Stimulated activated CD4-positive, alpha-beta T cell treated with anti-CD3 and anti-CD28 coated beads, Interleukin-4, amount 100 ng/mL, for 48 hours (primary cell): ENCODE results near the gene PRKG1.
"Not testable (repeated sequence)": the region's sequence is repeated elsewhere in the genome, so short reads cannot be mapped to it uniquely, and the experiment has no call there.

ENCODE experiments used
- DNase-seq, 2 donors: peaks; one replicate each; pipeline ENCODE4 v3.0.0-alpha.2; 2020; ENCODE audit warnings: low read depth in 2 of 2

Gene PRKG1

DNA sequence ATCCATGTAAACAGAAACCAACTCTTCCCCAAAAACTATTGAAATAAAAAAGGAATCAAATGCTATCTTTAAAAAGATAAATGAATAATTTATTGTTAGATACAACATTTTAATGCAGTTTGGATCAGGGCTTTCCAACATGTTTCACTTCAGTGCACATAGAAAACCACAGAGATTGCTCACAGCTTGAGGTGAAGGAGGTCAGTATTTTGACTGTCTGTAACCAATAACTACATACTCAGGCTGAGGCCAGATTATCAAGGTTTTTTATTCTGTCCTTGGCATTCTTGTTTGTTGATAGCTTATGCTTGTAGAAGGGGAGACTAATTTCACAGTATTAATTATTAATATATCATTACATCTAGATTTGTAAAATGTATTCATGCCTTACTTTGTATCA lies 195.5 kb downstream of the PRKG1 start:
- no peak for DNase-seq

GRCh38 chr10:51270936-51271530 lies 196.7 kb downstream of the PRKG1 start:
- DNase-seq = no peak

DNA sequence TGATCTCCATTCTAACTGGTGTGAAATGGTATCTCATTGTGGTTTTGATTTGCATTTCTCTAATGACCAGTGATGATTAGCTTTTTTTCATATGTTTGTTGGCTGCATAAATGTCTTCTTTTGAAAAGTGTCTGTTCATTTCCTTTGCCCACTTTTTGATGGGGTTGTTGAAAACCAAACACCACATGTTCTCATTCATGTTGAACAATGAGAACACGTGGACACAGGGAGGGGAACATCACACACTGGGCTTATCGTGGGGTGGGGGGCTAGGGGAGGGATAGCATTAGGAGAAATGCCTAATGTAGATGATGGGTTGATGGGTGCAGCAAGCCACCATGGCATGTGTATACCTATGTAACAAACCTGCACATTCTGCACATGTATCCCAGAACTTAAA lies 197.8 kb downstream of the PRKG1 start:
- not testable (repeated sequence) for DNase-seq

DNA sequence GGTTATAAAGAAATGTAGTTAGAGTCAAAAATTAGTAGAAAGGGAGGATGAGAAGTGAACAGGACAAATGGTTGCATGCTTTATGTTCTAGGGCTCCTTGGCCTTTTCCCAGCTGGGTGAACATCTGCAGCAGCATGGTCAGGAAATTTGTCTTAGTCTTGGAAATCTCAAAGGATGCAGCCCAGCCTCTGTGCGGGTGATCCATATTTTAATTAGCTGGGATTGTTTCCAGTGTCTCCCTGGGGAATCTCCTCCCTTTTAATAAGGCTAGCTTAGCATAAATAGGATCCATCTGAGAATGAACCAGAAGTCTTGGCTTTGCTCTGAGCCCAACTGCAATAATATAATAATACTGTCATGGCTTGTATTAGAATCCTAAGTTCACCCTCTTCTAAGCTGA lies 198.3 kb downstream of the PRKG1 start:
- no peak for DNase-seq

GRCh38 chr10:51273574-51273973 lies 199.3 kb downstream of the PRKG1 start:
- no peak for DNase-seq

DNA sequence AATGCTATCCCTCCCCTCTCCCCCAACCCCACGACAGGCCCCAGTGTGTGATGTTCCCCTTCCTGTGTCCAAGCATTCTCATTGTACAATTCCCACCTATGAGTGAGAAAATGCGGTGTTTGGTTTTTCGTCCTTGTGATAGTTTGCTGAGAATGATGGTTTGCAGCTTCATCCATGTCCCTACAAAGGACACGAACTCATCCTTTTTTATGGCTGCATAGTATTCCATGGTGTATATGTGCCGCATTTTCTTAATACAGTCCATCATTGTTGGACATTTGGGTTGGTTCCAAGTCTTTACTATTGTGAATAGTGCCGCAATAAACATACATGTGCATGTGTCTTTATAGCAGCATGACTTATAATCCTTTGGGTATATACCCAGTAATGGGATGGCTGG lies 201.8 kb downstream of the PRKG1 start:
- DNase-seq = not testable (repeated sequence)

DNA sequence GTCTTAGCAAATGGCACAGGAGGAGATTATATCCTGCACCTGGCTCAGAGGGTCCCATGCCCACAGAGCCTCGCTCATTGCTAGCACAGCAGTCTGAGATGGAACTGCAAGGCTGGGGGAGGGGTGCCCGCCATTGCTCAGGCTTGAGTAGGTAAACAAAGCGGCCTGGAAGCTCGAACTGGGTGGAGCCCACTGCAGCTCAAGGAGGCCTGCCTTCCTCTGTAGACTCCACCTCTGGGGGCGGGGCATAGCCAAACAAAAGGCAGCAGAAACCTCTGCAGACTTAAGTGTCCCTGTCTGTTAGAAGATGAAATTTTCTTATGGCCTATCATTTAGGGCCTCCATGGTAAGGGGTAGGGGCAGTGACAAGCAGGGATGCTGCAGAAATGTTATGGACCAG lies 207.1 kb downstream of the PRKG1 start:
- not testable (repeated sequence) for DNase-seq

DNA sequence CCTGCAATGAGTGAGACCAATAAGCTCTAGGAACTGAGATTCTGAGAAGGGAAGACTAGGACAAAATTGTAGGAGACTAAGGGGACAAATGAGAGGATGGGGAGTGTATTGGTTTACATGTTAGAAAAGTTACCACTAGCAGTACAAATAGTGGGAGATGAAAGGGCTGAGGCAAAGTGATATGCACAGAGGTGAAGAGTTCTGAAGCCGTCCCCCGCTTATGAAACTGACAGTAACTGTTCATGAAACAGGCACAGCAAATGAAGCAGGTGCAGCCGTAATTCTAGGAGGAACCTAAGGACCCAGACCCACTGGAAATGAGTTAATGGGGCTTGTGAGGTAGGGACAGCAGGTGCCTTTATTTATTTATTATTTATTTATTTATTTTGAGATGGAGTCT lies 211.3 kb downstream of the PRKG1 start:
- DNase-seq = no peak

GRCh38 chr10:51288511-51288910 lies 214.2 kb downstream of the PRKG1 start:
- DNase-seq = no peak

GRCh38 chr10:51289519-51289918 lies 215.2 kb downstream of the PRKG1 start:
- no peak for DNase-seq

GRCh38 chr10:51291961-51292360 lies 217.7 kb downstream of the PRKG1 start:
- DNase-seq = no peak

DNA sequence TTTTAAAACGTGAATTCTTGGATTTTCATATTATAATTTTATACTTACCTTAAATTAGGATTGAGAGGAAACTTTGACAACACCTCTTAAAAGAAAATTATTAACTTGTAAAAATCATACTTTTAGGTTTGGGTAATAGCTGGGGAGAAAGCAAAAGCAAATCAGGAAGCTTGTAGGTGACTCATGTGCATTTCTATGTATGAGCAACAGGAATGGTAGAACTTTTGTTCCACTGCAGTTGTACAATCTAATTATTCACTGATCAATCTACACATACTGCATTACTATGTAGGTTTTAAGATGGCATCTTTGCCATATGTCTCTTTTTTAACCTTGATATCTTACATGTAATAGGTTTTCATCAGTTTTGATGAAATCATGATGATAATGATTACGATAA lies 223.2 kb downstream of the PRKG1 start:
- no peak for DNase-seq

GRCh38 chr10:51300617-51301304 lies 226.5 kb downstream of the PRKG1 start:
- no peak for DNase-seq

- DNase-seq = no peak
Measured at GRCh38 chr10:51301644-51302043, 227.4 kb downstream of the PRKG1 start.

- DNase-seq = no peak
Measured at GRCh38 chr10:51302316-51302715, 228.0 kb downstream of the PRKG1 start.

DNA sequence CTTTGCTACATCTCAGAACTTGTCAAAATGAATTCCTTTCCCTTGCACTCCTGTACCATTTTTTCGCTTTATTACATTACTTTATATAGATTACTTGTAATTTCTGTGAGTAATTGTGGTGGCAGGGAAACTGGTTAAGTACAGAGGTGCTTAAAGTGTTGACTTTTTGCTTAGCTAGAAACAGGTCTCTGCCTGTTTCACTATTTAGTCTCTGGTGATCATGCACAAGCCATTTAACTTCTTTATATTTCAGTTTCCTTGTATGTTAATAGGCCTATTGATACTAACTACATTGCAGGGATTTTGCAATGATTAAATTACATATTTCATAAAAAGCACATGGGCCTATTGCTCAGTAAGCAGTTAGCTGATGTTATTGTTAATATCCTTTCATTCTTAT lies 233.8 kb downstream of the PRKG1 start:
- no peak for DNase-seq

- no peak for DNase-seq
Measured at GRCh38 chr10:51311228-51311627, 236.9 kb downstream of the PRKG1 start.

DNA sequence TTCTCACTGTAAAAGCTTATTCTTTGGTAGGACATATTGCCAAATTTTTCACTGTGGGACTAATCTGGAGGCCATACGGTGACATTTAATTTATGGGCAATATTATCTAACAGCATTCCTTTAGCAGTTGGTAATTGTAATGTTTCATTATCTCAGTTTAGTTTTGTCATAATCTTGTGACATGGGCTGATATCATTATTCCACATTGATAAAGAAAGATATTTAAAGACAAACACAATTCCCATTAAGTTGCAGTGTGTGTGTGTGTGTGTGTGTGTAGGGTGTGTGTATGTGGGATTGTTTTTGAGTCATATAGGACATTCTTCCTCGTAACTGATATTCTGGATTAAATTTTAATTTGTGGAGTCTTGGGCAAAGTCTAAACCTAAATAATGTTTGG lies 238.5 kb downstream of the PRKG1 start:
- no peak for DNase-seq

DNA sequence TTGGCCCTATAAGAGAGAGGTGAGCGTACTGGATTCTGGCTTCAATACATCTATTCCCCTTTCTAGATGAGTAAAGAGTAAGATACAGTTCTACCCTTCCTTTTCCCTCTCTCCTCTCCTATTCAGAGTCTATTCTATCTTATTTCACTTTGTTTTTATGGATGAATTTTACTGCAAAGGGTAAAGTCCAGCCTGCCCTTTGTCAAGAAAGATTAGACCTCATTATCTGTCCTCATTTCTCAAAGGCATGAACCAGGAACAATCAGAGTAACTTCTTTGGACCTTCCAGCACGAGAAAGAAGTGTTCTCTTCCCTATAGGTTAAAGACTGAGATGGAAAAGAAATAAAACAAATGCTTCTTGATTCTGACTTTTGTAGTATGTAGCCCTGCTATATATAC lies 239.0 kb downstream of the PRKG1 start:
- DNase-seq = no peak

DNA sequence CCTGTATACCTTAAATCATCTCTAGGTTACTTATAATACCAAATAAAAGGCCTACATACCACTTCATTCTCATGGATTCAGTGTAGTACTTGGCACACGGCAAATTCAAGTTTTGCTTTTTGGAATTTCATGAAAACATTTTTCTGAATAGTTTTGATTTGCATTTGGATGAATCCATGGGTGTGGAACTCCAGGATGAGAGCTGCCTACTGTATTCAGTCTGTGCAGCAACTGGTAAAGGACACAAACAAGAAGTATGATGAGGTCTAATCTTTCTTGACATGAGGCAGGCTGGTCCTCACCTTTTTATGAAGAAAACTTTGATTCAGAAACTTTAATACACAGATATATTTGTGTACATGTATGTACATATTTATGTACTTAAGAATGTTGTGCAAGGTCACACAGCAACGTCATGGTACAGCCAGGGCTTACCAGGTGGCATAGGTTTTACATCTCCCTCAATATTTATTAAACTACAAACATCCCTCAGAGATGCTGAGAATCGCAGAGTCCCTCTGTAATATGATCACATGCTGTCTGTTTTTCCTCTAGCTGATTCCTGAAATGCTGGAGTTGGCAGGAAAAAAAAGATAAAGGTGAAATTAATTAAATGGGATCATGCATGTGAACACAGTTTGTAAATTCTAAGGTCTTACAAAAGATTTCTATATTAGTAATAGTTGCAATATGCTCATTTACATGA lies 239.6 kb downstream of the PRKG1 start:
- no peak for DNase-seq

GRCh38 chr10:51314481-51314880 lies 240.2 kb downstream of the PRKG1 start:
- no peak for DNase-seq

DNA sequence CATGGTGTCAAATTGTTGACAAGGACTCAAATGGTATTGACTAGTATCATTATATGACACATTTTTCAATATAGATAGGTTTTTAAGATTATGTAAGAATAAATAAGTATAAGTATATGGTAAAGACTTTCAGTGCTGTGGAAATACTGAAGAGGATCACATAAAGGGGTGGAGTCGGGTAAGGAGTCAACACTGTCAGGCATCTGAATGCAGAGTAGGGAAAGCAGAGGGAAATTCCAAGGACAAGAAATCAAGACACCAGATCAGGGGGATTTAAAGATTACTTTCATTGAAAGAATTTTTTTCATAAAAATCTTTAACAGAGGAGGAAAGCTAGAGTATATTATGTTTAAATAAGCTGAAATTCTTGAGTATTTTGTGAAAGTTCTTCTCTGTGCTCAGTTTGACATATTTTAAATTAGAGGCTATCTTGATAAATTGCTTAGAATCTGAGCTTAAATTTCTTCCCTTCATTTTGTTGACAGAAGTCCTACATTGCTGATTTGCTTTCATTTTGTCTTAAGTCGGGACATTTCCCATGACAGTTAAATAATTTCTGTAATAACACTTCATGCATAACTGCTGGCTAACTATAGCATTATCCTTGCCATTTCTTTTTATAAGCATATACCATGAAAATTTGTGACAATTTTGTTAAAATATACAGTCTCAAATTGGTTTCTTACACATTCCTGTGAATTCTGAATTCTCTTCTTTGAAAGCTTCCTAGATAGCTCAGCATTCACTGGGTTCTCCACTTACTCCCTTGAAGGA lies 244.3 kb downstream of the PRKG1 start:
- no peak for DNase-seq

GRCh38 chr10:51319173-51319435 lies 244.8 kb downstream of the PRKG1 start:
- no peak for DNase-seq
